ENCODE measurements around the gene STAT5B. TPM values are rescaled to one million over a fixed set of nuclear protein-coding genes. Genes with fewer than 3 reads are reported as not detected.

STAT5B gene
- total RNA-seq, 1 experiment from 2014 or later, result 36.4 TPM

GRCh38 chr17:42253578-42253977 lies 22.6 kb downstream of the STAT5B start:
- H3K4me3 Mint-ChIP-seq, result no peak overlapping the region
- DNase-seq (ENCODE audit: low spot score), result no peak
- ChIA-PET POLR2A (no interaction called here), CTCF (interaction anchor here (1.1 kb wide), 1 partner anchor 32 kb away, joined by 3 read pairs; no protein-coding TSS in a partner anchor)
- H3K9me3 Mint-ChIP-seq, result no peaks in the 10 kb centered on the region
- H3K36me3 Mint-ChIP-seq, result no peaks in the 10 kb centered on the region
- ATAC-seq, result no peak
- TF ChIP-seq MAX (CRISPR knock-in tag; IDR thresholded peaks at IDR 0.05) (no peak), ZNF532 (CRISPR knock-in tag; IDR thresholded peaks at IDR 0.05; ENCODE audit: borderline replicate concordance) (no peak), JAZF1 (CRISPR knock-in tag; IDR thresholded peaks at IDR 0.05) (no peak), GRHL2 (CRISPR knock-in tag; IDR thresholded peaks at IDR 0.05; ENCODE audit: insufficient replicate concordance, severe bottlenecking) (no peak), E2F5 (CRISPR knock-in tag; IDR thresholded peaks at IDR 0.05) (no peak), MXD4 (CRISPR knock-in tag; IDR thresholded peaks at IDR 0.05; ENCODE audit: borderline replicate concordance) (no peak), ATF2 (CRISPR knock-in tag; IDR thresholded peaks at IDR 0.05; ENCODE audit: borderline replicate concordance, low read depth) (no peak), CREB1 (CRISPR knock-in tag; IDR thresholded peaks at IDR 0.05) (no peak), HMGXB4 (CRISPR knock-in tag; IDR thresholded peaks at IDR 0.05) (no peak), RELA (CRISPR knock-in tag; IDR thresholded peaks at IDR 0.05; ENCODE audit: borderline replicate concordance) (no peak), ZNF219 (CRISPR knock-in tag; IDR thresholded peaks at IDR 0.05; ENCODE audit: borderline replicate concordance) (no peak), ATF6 (CRISPR knock-in tag; IDR thresholded peaks at IDR 0.05) (no peak)
- H3K27me3 Mint-ChIP-seq (ENCODE audit: low read depth), result no peaks in the 10 kb centered on the region
- no peak overlapping the region for H3K27ac Mint-ChIP-seq
- H3K4me1 Mint-ChIP-seq, result peaks cover 30% of the 10 kb centered on the region
